A549 (cell line): Measurements from ENCODE around the gene AGBL4. TPM values are rescaled to one million over a fixed set of nuclear protein-coding genes. Genes with fewer than 3 reads are reported as not detected.

Experiments
- ATAC-seq, 2 experiments: fragments of 200-7000 bp in 1 of 2; fragments of >200 bp in 1 of 2; cut with Nextera tagmentation in 1 of 2; cut with Tn5 transposase in 1 of 2; 3 replicates each; pipeline versions ENCODE4 v1.8.0 to v1.9.1; 2018 to 2020; ENCODE audit warnings: mild to moderate bottlenecking in 1 of 2, moderate library complexity in 1 of 2
- CTCF ChIA-PET: fragments of 300-600 bp; sonication (Branson Sonifier 250); formaldehyde crosslinking; extraction: SDS; loops from one replicate; lab custom pipeline; 2021; ENCODE audit warnings: antibody characterized with exemption, inconsistent platforms; lab: Yijun Ruan, JAX
- POLR2A ChIA-PET: fragments of 350-600 bp; formaldehyde crosslinking; extraction: SDS; loops from one replicate; lab custom pipeline; 2021; ENCODE audit warnings: antibody characterized with exemption, inconsistent platforms; lab: Yijun Ruan, JAX
- DNase-seq, 2 experiments: peaks; one replicate each; pipeline versions ENCODE4 v3.0.0 to v3.0.0-alpha.2; 2011 to 2016; ENCODE audit warnings: low read depth in 1 of 2, low spot score in 1 of 2
- FAIRE-seq: peaks from 2 replicates; lab custom pipeline; 2011; peaks lifted over from hg19 to GRCh38; lab: Jason Lieb, UNC
- H3K27ac ChIP-seq, 2 experiments: fragments of >200 bp; sonication (Bioruptor Twin); formaldehyde crosslinking; 3 replicates each; pipeline ENCODE4 v1.5.1; 2016 to 2017
- H3K4me1 ChIP-seq: fragments of >200 bp; sonication (Bioruptor Twin); formaldehyde crosslinking; 3 replicates; pipeline ENCODE4 v1.6.1; 2016
- H3K4me2 ChIP-seq: fragments of >200 bp; sonication (Bioruptor Twin); formaldehyde crosslinking; 3 replicates; pipeline ENCODE4 v1.6.1; 2016
- H3K4me3 ChIP-seq: fragments of >200 bp; sonication (Bioruptor Twin); formaldehyde crosslinking; 3 replicates; pipeline ENCODE4 v1.5.1; 2016
- H3K9me3 ChIP-seq: fragments of >200 bp; sonication (Bioruptor Twin); formaldehyde crosslinking; 3 replicates; pipeline ENCODE4 v1.6.1; 2016
- CBX2 ChIP-seq: fragments of 200-600 bp; sonication (generic); IDR thresholded peaks from 2 replicates; pipeline ENCODE4 v1.6.1; 2016; ENCODE audit warnings: low read depth, mild to moderate bottlenecking, borderline replicate concordance
- CBX8 ChIP-seq: fragments of 200-600 bp; sonication (generic); IDR thresholded peaks from 2 replicates; pipeline ENCODE4 v1.6.1; 2016
- EHF ChIP-seq: fragments of 250-450 bp; sonication (Bioruptor Pico); IDR thresholded peaks from 2 replicates; pipeline ENCODE4 v1.5.0; 2020; ENCODE audit warnings: mild to moderate bottlenecking
- HOXA7 ChIP-seq: fragments of 250-450 bp; sonication (Bioruptor Pico); IDR thresholded peaks from 2 replicates; pipeline ENCODE4 v1.5.0; 2020; ENCODE audit warnings: mild to moderate bottlenecking, moderate library complexity
- NPAS2 ChIP-seq: fragments of 250-450 bp; sonication (Bioruptor Pico); IDR thresholded peaks from 2 replicates; pipeline ENCODE4 v1.8.0; 2022; ENCODE audit warnings: mild to moderate bottlenecking, moderate library complexity, borderline replicate concordance
- PHF8 ChIP-seq: fragments of 200-600 bp; sonication (generic); IDR thresholded peaks from 2 replicates; pipeline ENCODE4 v1.6.1; 2016; ENCODE audit warnings: low read depth, mild to moderate bottlenecking, antibody characterized with exemption, moderate library complexity, borderline replicate concordance
- RAD21 ChIP-seq, 2 experiments: fragments of >200 bp in 1 of 2; sonication (Bioruptor Twin) in 1 of 2; formaldehyde crosslinking in 1 of 2; IDR thresholded peaks in 1 of 2; conservative IDR thresholded peaks in 1 of 2; 2 replicates in 1 of 2; 3 replicates in 1 of 2; pipeline ENCODE4 v1.6.1; 2012 to 2018; ENCODE audit warnings: inconsistent platforms in 1 of 2
- ZNF302 ChIP-seq: fragments of 250-450 bp; sonication (Bioruptor Pico); IDR thresholded peaks from 2 replicates; pipeline ENCODE4 v1.9.0; 2021; ENCODE audit warnings: inconsistent platforms, mild to moderate bottlenecking, moderate library complexity
- WGBS: methylation state at CpG from one replicate; pipeline ENCODE4 v1.1.6; 2017; ENCODE audit errors: missing lambda C conversion rate; 5-methylcytosine and 5-hydroxymethylcytosine counted together
- polyA plus RNA-seq, 4 experiments: library from polyadenylated mRNA; depleted of rRNA in 3 of 4; stranded (reverse); fragments of >200 nt; fragmentation: RNase III in 1 of 4; extraction: RNeasy Plus Mini Kit Qiagen cat#74134 plus additional on column Dnase treatment in 1 of 4; gene quantifications; 2 replicates in 3 of 4; 3 replicates in 1 of 4; pipeline ENCODE4 v1.2.3, GENCODE V29; 2011 to 2017
- TF ChIP-seq, protein P1 (sequence below): IDR thresholded peaks from 2 replicates; pipeline ENCODE4 v1.6.1; 2012
- TF ChIP-seq, protein P2 (sequence below): fragments of 150-350 bp; IDR thresholded peaks from 2 replicates; pipeline ENCODE4 v1.6.1; 2014; ENCODE audit warnings: low read depth, mild to moderate bottlenecking, low read length
- TF ChIP-seq, protein P3 (sequence below): fragments of 250-450 bp; sonication (Bioruptor Pico); IDR thresholded peaks from 2 replicates; pipeline ENCODE4 v1.5.0; 2021; ENCODE audit warnings: mild to moderate bottlenecking, moderate library complexity, borderline replicate concordance
- TF ChIP-seq, protein P4 (sequence below): IDR thresholded peaks from 2 replicates; pipeline ENCODE4 v1.6.1; 2012
- TF ChIP-seq, protein P5 (sequence below): fragments of >200 bp; sonication (Bioruptor Twin); formaldehyde crosslinking; IDR thresholded peaks from 2 replicates; pipeline ENCODE4 v1.6.1; 2016
- TF ChIP-seq, protein P6 (sequence below): fragments of 450-650 bp; IDR thresholded peaks from 2 replicates; pipeline ENCODE4 v1.6.1; 2014; ENCODE audit warnings: antibody characterized with exemption
- TF ChIP-seq, protein P7 (sequence below): IDR thresholded peaks from 2 replicates; pipeline ENCODE4 v1.6.1; 2012; ENCODE audit warnings: low read depth, borderline replicate concordance

AGBL4 gene
- polyA plus RNA-seq, 2 of the 4 experiments (the other 2 are of a cell fraction): not detected

DNA sequence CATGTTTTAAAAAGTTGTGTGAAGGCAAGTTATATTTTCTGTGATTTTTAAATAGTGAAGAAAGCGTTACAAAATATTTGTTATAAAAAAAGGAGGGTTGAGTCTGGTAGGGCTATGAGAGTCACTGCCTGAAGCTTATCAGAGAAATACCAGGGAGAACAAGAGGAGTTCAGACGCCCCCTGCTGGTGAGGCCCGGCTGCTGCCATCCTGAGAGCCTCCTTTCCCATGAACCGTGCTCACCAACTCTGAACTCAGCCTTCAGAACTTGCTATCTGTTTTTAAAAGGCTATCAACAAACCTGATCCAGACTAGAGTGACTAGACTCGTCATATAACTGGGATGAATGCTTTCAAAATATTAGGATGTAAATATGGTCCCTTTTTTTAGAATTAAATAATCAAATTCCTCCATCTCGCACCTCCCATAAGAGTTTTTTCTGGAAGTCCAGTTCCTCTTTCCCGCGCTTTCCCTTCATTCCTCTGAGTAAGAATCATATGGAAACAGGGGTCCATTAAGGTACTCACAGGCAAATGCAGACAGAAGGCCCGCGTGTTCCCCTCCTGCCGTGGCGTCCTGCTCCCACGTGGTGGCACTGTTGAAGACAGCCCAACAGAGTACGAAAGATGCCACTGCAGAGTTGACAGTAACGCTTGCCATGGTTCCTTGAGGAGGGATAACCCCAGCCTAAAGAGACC, 1525.5 kb downstream of the AGBL4 start (continued):
- TF ChIP-seq, protein P1, sequence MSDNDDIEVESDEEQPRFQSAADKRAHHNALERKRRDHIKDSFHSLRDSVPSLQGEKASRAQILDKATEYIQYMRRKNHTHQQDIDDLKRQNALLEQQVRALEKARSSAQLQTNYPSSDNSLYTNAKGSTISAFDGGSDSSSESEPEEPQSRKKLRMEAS: peak; percentile 26; the same call in 1 of the 2 replicates
- TF ChIP-seq PHF8 (no peak), EHF (CRISPR knock-in tag) (no peak), NPAS2 (CRISPR knock-in tag) (no peak), CBX2 (no peak)
- TF ChIP-seq, protein P2, sequence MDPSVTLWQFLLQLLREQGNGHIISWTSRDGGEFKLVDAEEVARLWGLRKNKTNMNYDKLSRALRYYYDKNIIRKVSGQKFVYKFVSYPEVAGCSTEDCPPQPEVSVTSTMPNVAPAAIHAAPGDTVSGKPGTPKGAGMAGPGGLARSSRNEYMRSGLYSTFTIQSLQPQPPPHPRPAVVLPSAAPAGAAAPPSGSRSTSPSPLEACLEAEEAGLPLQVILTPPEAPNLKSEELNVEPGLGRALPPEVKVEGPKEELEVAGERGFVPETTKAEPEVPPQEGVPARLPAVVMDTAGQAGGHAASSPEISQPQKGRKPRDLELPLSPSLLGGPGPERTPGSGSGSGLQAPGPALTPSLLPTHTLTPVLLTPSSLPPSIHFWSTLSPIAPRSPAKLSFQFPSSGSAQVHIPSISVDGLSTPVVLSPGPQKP: no peak
- TF ChIP-seq, protein P3, sequence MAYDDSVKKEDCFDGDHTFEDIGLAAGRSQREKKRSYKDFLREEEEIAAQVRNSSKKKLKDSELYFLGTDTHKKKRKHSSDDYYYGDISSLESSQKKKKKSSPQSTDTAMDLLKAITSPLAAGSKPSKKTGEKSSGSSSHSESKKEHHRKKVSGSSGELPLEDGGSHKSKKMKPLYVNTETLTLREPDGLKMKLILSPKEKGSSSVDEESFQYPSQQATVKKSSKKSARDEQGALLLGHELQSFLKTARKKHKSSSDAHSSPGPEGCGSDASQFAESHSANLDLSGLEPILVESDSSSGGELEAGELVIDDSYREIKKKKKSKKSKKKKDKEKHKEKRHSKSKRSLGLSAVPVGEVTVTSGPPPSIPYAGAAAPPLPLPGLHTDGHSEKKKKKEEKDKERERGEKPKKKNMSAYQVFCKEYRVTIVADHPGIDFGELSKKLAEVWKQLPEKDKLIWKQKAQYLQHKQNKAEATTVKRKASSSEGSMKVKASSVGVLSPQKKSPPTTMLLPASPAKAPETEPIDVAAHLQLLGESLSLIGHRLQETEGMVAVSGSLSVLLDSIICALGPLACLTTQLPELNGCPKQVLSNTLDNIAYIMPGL (CRISPR knock-in tag): no peak
- TF ChIP-seq, protein P4, sequence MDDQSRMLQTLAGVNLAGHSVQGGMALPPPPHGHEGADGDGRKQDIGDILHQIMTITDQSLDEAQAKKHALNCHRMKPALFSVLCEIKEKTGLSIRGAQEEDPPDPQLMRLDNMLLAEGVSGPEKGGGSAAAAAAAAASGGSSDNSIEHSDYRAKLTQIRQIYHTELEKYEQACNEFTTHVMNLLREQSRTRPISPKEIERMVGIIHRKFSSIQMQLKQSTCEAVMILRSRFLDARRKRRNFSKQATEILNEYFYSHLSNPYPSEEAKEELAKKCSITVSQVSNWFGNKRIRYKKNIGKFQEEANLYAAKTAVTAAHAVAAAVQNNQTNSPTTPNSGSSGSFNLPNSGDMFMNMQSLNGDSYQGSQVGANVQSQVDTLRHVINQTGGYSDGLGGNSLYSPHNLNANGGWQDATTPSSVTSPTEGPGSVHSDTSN: no peak

DNA sequence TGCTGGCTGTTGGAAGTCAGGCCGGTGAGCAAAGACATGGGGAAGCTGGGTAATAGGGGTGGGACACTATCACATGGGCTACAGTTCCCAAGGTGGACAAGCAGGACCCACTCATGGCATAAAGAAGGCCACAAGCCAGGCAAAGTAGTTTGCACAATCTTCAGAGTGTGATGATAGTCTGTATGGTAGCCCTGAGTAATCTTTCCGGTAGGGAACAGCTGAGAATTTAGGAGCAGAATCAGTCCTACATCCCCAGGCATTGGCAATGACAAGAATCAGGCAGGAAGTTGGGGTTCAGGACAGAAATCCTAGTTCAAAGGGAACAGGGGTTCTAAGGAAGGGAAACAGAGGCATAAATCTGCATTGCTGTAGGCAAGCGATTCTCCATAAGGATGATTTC, 1527.8 kb downstream of the AGBL4 start:
- no peak overlapping the region for H3K4me3 ChIP-seq
- no peaks in the 10 kb centered on the region for H3K4me1 ChIP-seq
- no peak overlapping the region for H3K4me2 ChIP-seq
- no peak overlapping the region for H3K27ac ChIP-seq
- TF ChIP-seq, protein P3 (CRISPR knock-in tag): no peak
- TF ChIP-seq RAD21 (conservative IDR thresholded peaks at IDR 0.05 in 1 of 2, IDR thresholded peaks at IDR 0.05 in 1 of 2): no peak
- no peak for TF ChIP-seq ZNF302
- TF ChIP-seq HOXA7 (CRISPR knock-in tag): no peak
- TF ChIP-seq, protein P5, sequence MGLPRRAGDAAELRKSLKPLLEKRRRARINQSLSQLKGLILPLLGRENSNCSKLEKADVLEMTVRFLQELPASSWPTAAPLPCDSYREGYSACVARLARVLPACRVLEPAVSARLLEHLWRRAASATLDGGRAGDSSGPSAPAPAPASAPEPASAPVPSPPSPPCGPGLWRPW: no peak
- TF ChIP-seq CBX2: no peak
- TF ChIP-seq, protein P6, sequence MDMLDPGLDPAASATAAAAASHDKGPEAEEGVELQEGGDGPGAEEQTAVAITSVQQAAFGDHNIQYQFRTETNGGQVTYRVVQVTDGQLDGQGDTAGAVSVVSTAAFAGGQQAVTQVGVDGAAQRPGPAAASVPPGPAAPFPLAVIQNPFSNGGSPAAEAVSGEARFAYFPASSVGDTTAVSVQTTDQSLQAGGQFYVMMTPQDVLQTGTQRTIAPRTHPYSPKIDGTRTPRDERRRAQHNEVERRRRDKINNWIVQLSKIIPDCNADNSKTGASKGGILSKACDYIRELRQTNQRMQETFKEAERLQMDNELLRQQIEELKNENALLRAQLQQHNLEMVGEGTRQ: no peak
- TF ChIP-seq, protein P7, sequence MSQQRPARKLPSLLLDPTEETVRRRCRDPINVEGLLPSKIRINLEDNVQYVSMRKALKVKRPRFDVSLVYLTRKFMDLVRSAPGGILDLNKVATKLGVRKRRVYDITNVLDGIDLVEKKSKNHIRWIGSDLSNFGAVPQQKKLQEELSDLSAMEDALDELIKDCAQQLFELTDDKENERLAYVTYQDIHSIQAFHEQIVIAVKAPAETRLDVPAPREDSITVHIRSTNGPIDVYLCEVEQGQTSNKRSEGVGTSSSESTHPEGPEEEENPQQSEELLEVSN: no peak
- no peak for TF ChIP-seq CBX8
- ChIA-PET POLR2A (no interaction called here), CTCF (interaction anchor here (0.6 to 2.0 kb wide), 2 partner anchors 24 to 1515 kb away, joined by 3 to 4 read pairs; partner anchors contain the start of gene SPATA6)
- no peak for DNase-seq
- no peak for ATAC-seq
- FAIRE-seq: no peak
- no peaks in the 10 kb centered on the region for H3K9me3 ChIP-seq
- 72% methylated on average over 3 of the region's 3 CpGs for WGBS
